H1 (cell line): Measurements from ENCODE around the gene TRIL. TPM values are rescaled to one million over a fixed set of nuclear protein-coding genes. Genes with fewer than 3 reads are reported as not detected.

ENCODE experiments used
- GTF2F1 ChIP-seq: IDR thresholded peaks from 2 replicates; pipeline ENCODE4 v1.6.1; 2012; ENCODE audit warnings: low read depth, low read length, improper control_type of control experiment, borderline replicate concordance
- HDAC6 ChIP-seq: IDR thresholded peaks from one replicate; pipeline ENCODE4 v1.7.1; 2012; ENCODE audit warnings: low read depth, mild to moderate bottlenecking, inconsistent platforms, low read length, moderate library complexity
- RNF2 ChIP-seq: fragments of 200-900, 300-1000 bp; sonication (generic); IDR thresholded peaks from 2 replicates; pipeline ENCODE4 v1.7.1; 2016; ENCODE audit warnings: borderline replicate concordance, low read depth, mild to moderate bottlenecking, antibody characterized with exemption, low read length; ENCODE audit not compliant: poor library complexity, severe bottlenecking; ENCODE audit errors: missing control alignments
- SIRT6 ChIP-seq: IDR thresholded peaks from one replicate; pipeline ENCODE4 v1.7.1; 2012; ENCODE audit warnings: low read length, inconsistent platforms
- ZNF274 ChIP-seq: IDR thresholded peaks from 2 replicates; pipeline ENCODE4 v1.7.0; 2012; ENCODE audit warnings: low read length, borderline replicate concordance; ENCODE audit errors: extremely low read depth
- polyA plus RNA-seq, 7 experiments: library from polyadenylated mRNA; depleted of rRNA in 3 of 7; stranded (reverse) in 5 of 7; unstranded in 2 of 7; fragments of >200 nt in 5 of 7; fragments of 200-250 nt in 2 of 7; gene quantifications; 1 replicate in 5 of 7; 2 replicates in 1 of 7; 4 replicates in 1 of 7; pipeline versions ENCODE4 v1.2.1 to v1.2.3, GENCODE V29; 2011 to 2013; ENCODE audit warnings: missing spikeins in 2 of 7, mixed read lengths in 2 of 7
- total RNA-seq: library from RNA; stranded (reverse); fragmentation: NEBNext Ultra II Directional; extraction: Animal tissue kit (Norgen Biotek cat#: 25700); gene quantifications from 2 replicates; pipeline ENCODE4 v1.2.1, GENCODE V29; 2021

The TRIL gene
- total and polyA plus RNA-seq, 2 of the 8 experiments (the other 6 are each of a cell fraction or from before 2014, with no cell fraction given) = 3.9 to 5.5 TPM

DNA sequence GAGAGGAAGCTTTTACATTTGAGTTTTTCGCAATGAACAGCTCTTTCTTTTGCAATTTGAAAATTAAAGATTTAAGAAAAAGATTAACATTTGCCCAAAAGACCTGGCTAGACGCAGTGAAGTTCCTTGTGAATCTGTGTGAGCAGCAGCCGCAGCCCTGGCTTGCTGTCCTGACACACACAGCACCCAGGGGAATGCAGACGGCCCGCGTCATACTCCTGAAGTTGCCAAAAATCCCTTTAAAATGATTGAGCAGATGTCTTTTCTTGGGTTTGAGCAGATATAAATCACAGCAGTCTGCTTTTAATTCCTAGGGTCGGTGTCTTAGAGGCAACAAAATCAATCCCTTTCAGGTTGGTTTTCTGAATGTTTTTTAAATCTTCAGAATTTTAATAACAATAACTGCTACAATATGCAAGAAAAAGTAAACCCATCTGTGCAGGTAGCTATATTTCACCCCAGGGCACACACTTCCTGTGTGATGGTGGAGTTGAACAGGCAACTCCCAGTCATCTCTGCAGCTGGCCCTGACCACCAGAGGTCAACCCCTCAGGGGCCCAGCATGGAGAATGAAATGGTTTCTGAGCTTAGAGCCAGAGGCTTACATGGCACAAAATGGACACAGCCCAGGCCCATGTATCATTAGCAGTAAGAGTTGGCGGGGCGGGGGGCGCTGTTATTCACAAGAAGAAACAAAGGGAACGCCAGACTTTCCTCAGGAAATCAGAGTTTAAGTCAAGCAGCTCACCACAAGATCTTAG lies 32.2 kb upstream of the TRIL start (continued):
- TF ChIP-seq RNF2 = no peak
- no peak for TF ChIP-seq GTF2F1
- no peak for TF ChIP-seq SIRT6
- TF ChIP-seq ZNF274 = no peak
- no peak for TF ChIP-seq HDAC6
